ENCODE results near the gene TTBK1.

DNA sequence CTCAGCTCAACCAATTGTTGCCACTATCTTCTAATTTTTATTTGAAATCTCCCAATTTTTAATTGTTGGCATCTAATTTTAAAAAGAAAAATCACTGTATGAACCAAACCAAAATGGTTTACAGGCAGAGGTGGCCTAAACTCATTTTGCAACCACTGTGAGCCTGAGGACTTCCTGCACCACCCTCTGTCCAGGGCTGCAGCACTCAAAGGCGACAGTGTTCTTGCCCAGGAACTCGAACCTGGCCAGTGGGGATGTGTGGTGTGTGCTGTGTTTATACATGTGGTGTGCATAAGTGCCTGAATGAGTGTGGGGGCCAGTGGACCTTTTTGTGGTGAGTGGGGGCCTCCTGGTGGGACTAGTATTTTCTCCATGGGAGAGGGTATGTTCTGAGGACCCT is 30.4 kb downstream of the TTBK1 start:
- TF ChIP-seq, protein P1, sequence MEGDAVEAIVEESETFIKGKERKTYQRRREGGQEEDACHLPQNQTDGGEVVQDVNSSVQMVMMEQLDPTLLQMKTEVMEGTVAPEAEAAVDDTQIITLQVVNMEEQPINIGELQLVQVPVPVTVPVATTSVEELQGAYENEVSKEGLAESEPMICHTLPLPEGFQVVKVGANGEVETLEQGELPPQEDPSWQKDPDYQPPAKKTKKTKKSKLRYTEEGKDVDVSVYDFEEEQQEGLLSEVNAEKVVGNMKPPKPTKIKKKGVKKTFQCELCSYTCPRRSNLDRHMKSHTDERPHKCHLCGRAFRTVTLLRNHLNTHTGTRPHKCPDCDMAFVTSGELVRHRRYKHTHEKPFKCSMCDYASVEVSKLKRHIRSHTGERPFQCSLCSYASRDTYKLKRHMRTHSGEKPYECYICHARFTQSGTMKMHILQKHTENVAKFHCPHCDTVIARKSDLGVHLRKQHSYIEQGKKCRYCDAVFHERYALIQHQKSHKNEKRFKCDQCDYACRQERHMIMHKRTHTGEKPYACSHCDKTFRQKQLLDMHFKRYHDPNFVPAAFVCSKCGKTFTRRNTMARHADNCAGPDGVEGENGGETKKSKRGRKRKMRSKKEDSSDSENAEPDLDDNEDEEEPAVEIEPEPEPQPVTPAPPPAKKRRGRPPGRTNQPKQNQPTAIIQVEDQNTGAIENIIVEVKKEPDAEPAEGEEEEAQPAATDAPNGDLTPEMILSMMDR (IDR thresholded peaks at IDR 0.05): no peak
- TF ChIP-seq EZH2 (IDR thresholded peaks at IDR 0.05; ENCODE audit: borderline replicate concordance, insufficient read depth, low read depth, low read length, poor library complexity, severe bottlenecking): no peak

Measured in B cell (primary cell).